T-helper 17 cell (primary cell): ENCODE results near the gene MYOC. TPM values are rescaled to one million over a fixed set of nuclear protein-coding genes. Genes with fewer than 3 reads are reported as not detected.
"Not testable (repeated sequence)": the region's sequence is repeated elsewhere in the genome, so short reads cannot be mapped to it uniquely, and the experiment has no call there.

ENCODE experiments used
- ATAC-seq: fragments of 150-1000 bp; cut with Tn5 transposase; 2 replicates; pipeline ENCODE4 v1.10.0; 2021; ENCODE audit warnings: mild to moderate bottlenecking, moderate library complexity
- DNase-seq, 3 donors: peaks; one replicate each; pipeline versions ENCODE4 v3.0.0 to v3.0.0-alpha.2; 2020 to 2021
- H3K9me3 ChIP-seq: one replicate; pipeline ENCODE4 v1.7.0; 2013; ENCODE audit warnings: low read length, mild to moderate bottlenecking; ENCODE audit not compliant: control insufficient read depth, poor library complexity, severe bottlenecking
- H3K27ac Mint-ChIP-seq: one replicate; pipeline ENCODE4 v1.8.0; 2022; ENCODE audit warnings: mild to moderate bottlenecking, moderate library complexity, mixed read lengths
- H3K27me3 Mint-ChIP-seq: one replicate; pipeline ENCODE4 v1.8.0; 2022; ENCODE audit warnings: mixed read lengths
- H3K36me3 Mint-ChIP-seq: one replicate; pipeline ENCODE4 v1.8.0; 2022; ENCODE audit warnings: low read depth, mixed read lengths
- H3K4me1 Mint-ChIP-seq: one replicate; pipeline ENCODE4 v1.8.0; 2022; ENCODE audit warnings: mild to moderate bottlenecking, mixed read lengths
- H3K4me3 Mint-ChIP-seq: one replicate; pipeline ENCODE4 v1.8.0; 2022; ENCODE audit warnings: mild to moderate bottlenecking, moderate library complexity, mixed read lengths
- total RNA-seq, 4 donors: library from RNA in 2 of 4; stranded (reverse) in 2 of 4; gene quantifications; one replicate each; pipeline ENCODE4 v1.2.3 and lab custom pipeline; 2022 to 2026

MYOC gene
- total RNA-seq (not detected), total RNA-seq (lab: John Stamatoyannopoulos, UW) (0 reads per million in 2 donors)

DNA sequence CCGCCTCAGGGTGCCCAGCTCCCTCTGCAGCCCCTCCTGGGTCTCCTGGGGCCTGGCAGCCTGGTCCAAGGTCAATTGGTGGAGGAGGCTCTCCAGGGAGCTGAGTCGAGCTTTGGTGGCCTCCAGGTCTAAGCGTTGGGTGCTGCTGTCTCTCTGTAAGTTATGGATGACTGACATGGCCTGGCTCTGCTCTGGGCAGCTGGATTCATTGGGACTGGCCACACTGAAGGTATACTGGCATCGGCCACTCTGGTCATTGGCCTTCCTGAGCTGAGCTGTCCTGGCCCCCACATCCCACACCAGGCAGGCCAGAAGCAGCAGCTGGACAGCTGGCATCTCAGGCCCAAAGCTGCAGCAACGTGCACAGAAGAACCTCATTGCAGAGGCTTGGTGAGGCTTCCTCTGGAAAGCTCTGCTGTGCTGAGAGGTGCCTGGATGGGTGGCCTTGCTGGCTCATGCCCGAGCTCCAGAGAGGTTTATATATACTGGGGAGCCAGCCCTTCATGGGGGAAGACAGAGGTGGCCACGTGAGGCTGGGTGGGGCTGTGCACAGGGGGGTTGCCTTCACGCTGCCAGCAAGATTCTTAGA lies at the start of gene MYOC:
Gene MYOC (minus strand): TSS at position 455 of the 589 bp plus-strand sequence. CDS start 77 bp downstream, at position 378.
- no peak for DNase-seq
- Mint-ChIP-seq H3K36me3 (no peaks in the 10 kb centered on the region), H3K27me3 (peaks cover 33% of the 10 kb centered on the region), H3K4me1 (peaks cover 12% of the 10 kb centered on the region), H3K27ac (no peak within 1 kb of the TSS), H3K4me3 (no peak within 1 kb of the TSS)
- no peak for ATAC-seq
- no peaks in the 10 kb centered on the region for H3K9me3 ChIP-seq

DNA sequence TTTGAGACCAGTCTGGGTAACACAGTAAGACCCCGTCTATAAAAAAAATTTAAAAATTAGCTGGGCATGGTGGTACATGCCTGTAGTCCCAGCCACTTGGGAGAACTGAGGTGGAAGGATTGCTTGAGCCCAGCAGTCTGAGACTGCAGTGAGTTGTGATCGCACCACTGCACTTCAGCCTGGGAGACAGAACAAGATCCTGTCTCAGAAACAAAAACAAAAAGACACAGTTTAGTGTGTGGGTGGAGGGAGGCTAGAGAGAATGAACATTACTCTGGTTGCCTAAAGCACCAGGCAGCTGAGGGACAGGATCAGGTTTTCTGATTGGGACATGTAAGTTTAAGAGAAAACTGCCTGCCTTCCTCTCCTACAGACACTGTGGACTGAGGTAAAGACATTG lies 47.0 kb upstream of the MYOC start:
- Mint-ChIP-seq H3K4me1 (no peaks in the 10 kb centered on the region), H3K4me3 (no peak overlapping the region), H3K27me3 (no peaks in the 10 kb centered on the region), H3K27ac (no peak overlapping the region), H3K36me3 (no peaks in the 10 kb centered on the region)
- no peak for ATAC-seq
- H3K9me3 ChIP-seq = no peaks in the 10 kb centered on the region
- no peak for DNase-seq

DNA sequence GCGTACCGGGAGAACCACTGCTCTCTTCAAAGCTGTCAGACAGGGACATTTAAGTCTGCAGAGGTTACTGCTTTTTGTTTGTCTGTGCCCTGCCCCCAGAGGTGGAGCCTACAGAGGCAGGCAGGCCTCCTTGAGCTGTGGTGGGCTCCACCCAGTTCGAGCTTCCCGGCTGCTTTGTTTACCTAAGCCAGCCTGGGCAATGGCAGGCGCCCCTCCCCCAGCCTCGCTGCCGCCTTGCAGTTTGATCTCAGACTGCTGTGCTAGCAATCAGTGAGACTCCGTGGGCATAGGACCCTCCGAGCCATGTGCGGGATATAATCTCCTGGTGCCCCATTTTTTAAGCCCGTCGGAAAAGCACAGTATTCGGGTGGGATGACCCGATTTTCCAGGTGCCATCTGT lies 43.3 kb upstream of the MYOC start:
- DNase-seq, ATAC-seq, H3K9me3 ChIP-seq, H3K4me3 Mint-ChIP-seq, H3K4me1 Mint-ChIP-seq, H3K36me3 Mint-ChIP-seq, H3K27me3 Mint-ChIP-seq, H3K27ac Mint-ChIP-seq: not testable (repeated sequence)

DNA sequence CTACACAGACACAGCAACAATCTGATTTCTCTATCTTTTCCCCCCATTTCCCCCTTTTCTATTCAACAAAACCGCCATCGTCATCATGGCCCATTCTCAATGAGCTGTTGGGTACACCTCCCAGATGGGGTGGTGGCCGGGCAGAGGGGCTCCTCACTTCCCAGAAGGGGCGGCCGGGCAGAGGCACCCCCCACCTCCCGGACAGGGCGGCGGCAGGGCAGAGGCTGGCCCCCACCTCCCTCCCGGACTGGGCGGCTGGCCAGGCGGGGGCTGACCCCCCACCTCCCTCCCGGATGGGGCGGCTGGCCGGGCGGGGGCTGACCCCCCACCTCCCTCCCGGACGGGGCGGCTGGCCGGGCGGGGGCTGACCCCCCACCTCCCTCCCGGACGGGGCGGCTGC lies 41.1 kb upstream of the MYOC start:
- not testable (repeated sequence) for ATAC-seq, H3K4me3 Mint-ChIP-seq, H3K9me3 ChIP-seq, H3K27me3 Mint-ChIP-seq, H3K4me1 Mint-ChIP-seq, H3K36me3 Mint-ChIP-seq, H3K27ac Mint-ChIP-seq, DNase-seq

DNA sequence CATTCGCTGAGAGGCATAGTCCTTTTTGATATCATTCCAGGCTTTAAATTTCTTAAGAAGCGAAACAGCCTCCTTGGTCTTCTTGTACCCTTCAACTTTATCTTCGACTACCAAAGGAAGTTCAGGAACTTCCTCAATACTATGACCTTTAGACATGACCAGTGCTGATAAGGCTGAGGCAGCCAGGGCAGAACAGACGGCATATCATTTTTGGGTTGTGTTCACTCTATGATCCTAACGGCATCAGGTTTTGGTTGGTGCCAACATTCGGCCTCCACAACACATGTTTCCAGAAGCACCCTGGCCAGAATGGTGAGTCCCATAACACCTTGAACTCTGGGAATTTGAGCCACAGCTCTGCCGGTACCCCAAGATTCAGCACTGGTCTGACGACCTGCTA lies 31.4 kb upstream of the MYOC start:
- no peaks in the 10 kb centered on the region for H3K36me3 Mint-ChIP-seq
- H3K4me1 Mint-ChIP-seq = no peaks in the 10 kb centered on the region
- H3K27me3 Mint-ChIP-seq = peaks cover 6% of the 10 kb centered on the region
- no peaks in the 10 kb centered on the region for H3K9me3 ChIP-seq
- no peak overlapping the region for H3K27ac Mint-ChIP-seq
- no peak overlapping the region for H3K4me3 Mint-ChIP-seq
- DNase-seq (no peak), ATAC-seq (no peak)

DNA sequence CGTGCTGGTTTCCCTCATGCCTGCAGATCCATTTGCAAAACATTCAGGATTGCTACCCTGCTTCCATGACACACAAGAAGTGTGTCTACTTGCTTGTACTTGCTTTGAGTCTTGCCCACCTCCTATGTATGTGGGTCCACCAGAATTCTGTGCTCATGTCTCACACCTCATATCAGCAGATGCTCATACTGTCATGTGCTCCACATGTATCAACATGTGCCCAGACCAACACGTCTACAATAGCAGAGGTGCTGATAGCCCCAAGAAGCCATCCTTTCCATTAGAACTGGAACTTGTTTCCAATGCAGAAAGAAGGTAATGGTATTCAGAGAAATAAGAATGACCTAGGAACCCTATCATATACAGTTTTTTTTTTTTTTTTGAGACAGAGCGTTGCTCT lies 27.9 kb upstream of the MYOC start:
- Mint-ChIP-seq H3K27ac (no peak overlapping the region), H3K4me3 (no peak overlapping the region), H3K4me1 (no peaks in the 10 kb centered on the region), H3K27me3 (peaks cover 12% of the 10 kb centered on the region), H3K36me3 (peaks cover 4% of the 10 kb centered on the region)
- H3K9me3 ChIP-seq = no peaks in the 10 kb centered on the region
- no peak for ATAC-seq
- DNase-seq = no peak

DNA sequence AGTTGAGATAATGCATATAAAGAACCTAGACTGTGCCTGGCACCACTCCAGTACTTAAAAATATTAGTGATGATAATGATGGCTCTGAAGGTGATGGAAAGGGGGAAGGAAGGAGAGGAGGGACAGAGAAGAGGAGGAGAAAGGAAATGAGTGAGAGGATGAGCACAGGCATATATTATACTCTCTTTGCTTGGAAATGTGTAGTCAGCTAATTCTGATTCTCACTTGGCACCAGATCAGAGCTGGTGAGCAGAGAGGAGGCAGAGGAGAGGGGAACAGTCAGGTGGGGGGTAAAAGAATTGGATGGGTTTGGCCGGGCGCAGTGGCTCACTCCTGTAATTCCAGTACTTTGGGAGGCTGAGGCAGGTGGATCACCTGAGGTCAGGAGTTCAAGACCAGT lies 24.3 kb upstream of the MYOC start:
- DNase-seq = no peak
- ATAC-seq = no peak
- Mint-ChIP-seq H3K36me3 (peaks cover 4% of the 10 kb centered on the region), H3K4me1 (no peaks in the 10 kb centered on the region), H3K4me3 (no peak overlapping the region), H3K27ac (no peak overlapping the region), H3K27me3 (peaks cover 13% of the 10 kb centered on the region)
- no peaks in the 10 kb centered on the region for H3K9me3 ChIP-seq

DNA sequence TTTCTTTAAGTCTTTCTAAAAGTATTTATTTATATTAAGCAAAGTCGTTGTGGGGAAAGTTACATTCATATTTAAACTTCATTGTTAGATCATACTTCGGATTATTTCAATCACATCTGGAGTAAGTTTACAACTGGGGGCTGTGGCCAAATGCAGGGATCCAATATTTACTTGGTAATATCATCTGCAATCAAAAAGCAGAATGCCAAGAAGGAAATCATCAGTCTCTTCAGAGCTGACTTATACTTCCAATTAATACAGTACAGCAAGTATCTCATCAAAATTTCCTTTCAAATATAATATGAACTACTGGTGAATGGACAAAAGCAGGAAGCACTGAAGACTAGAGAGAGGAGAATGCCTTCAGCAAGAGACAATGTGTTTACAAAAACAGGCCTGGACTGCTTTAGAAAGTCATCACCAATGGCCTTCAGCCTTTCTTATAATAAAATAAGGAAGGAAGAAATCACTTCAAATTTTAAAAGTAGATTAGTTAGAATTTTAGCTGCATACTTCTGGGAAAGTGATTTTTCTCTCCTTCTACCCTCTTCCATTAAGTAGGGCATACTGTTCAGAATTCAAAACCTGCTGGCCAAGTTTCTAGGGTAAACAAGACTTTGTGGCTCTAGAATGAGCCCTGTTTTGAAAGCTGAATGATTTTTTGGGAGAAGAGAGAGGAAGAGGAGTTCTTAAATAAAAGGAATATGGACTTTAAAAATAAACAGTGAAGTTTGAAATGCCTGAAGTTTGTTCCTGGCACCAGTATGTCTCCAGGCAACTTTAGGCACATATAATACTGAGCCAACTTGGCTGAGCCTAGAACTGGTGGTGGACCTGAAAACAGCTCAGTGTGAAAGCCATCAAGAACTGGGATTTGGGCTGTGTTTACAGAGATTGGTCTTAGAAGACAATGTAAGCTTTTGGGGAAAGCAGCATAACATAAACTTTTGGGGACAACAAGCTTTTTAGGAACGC lies 22.2 kb upstream of the MYOC start:
- no peaks in the 10 kb centered on the region for H3K9me3 ChIP-seq
- H3K4me3 Mint-ChIP-seq = no peak overlapping the region
- no peaks in the 10 kb centered on the region for H3K4me1 Mint-ChIP-seq
- no peak for DNase-seq
- ATAC-seq = no peak
- H3K36me3 Mint-ChIP-seq = peaks cover 4% of the 10 kb centered on the region
- H3K27ac Mint-ChIP-seq = no peak overlapping the region
- H3K27me3 Mint-ChIP-seq = peaks cover 13% of the 10 kb centered on the region

DNA sequence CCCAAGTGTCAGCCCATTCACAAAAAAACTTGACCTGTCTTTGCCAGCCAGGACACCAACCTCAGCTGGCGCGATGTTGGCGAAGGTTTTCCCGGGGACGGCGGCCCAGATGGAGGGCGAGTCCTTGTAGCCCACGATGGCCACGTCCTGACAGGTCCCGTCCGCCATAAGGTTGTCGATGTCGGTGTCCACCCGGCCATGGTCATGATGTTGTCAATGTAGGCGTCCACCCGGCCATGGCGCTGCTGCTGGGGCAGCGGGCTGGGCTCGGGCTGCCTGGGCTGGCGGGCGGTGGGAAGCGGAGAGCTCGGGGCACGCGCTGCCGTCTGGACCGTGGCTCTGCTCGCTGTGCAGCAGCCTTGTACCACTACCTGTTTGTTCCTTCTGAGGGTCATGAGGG lies 18.3 kb upstream of the MYOC start:
- Mint-ChIP-seq H3K4me1 (no peaks in the 10 kb centered on the region), H3K27ac (no peak overlapping the region), H3K4me3 (no peak overlapping the region), H3K27me3 (peaks cover 6% of the 10 kb centered on the region), H3K36me3 (no peaks in the 10 kb centered on the region)
- ATAC-seq (no peak), DNase-seq (no peak)
- no peaks in the 10 kb centered on the region for H3K9me3 ChIP-seq

DNA sequence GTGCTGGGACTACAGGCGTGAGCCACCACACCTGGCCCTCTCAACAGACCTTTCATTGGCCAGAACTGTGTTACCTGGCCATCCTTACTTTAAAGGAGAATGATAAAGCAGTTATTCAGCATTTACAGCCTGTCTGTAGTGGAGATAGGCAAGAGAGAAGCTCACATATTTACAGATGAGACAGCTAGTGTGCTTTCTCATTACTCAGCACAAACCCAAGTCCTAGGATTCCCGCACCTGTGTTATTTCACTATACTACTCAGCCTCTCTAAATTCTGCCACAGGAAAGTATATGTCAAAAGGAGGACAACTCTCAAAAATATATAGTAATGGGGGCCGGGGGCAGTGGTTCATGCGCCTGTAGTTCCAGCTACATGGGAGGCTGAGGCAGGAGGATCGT lies 15.9 kb upstream of the MYOC start:
- H3K4me1 Mint-ChIP-seq = peaks cover 3% of the 10 kb centered on the region
- DNase-seq (no peak), ATAC-seq (no peak)
- H3K36me3 Mint-ChIP-seq = no peaks in the 10 kb centered on the region
- no peaks in the 10 kb centered on the region for H3K9me3 ChIP-seq
- no peak overlapping the region for H3K4me3 Mint-ChIP-seq
- H3K27ac Mint-ChIP-seq = no peak overlapping the region
- H3K27me3 Mint-ChIP-seq = peaks cover 21% of the 10 kb centered on the region

DNA sequence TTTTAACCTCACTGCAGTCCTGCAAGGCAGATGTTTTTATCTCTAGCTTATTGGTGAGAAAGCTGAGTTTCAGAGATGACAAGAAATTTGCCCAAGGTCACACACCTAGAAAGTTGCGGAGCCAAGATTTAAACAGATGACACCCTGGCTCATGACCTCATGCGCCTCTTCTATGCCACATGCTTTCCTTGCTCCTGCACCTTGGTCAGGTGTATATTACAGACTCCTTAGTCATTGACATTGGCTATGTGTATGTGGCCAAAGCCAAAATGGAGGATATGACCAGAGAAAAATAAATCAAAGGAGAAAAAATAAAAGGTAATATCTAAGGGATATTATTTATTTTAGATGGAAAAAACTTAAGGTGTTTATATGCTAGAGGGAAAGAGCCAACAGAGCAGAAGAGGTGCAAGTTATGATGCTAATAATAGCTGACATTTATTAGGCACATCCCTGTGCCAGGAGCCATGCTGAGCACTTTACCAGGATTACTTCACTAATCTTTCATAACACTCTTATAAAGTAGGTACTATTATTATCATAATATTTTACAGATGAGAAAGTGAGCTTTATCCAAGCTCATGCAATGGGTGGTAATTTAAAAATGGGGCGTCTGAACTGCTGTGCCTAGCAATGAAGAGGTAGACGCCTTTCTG lies 13.8 kb upstream of the MYOC start:
- H3K4me1 Mint-ChIP-seq = peaks cover 3% of the 10 kb centered on the region
- H3K9me3 ChIP-seq = no peaks in the 10 kb centered on the region
- H3K36me3 Mint-ChIP-seq = no peaks in the 10 kb centered on the region
- peaks cover 19% of the 10 kb centered on the region for H3K27me3 Mint-ChIP-seq
- DNase-seq = no peak
- no peak overlapping the region for H3K4me3 Mint-ChIP-seq
- no peak overlapping the region for H3K27ac Mint-ChIP-seq
- no peak for ATAC-seq

DNA sequence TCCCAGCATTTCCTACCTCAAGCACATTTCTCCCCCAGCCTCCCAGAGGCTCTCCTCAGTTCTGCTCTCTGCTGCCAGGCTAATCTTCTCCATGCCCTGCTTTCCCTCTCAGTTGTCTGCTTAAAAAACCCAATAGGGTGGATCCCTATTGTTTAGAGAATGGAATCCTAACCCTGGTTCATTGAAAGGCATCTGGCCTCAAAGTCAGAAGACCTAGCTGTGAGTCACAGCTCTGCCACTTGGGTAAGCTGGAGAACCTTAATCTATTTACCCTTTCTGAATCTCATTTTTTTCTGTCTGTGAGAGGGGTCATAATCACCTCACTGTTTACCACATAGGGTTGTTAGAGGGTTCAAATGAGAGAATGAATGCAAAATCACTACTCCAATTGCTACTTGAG lies 12.5 kb upstream of the MYOC start:
- DNase-seq (no peak), ATAC-seq (no peak)
- Mint-ChIP-seq H3K4me1 (peaks cover 3% of the 10 kb centered on the region), H3K4me3 (no peak overlapping the region), H3K36me3 (no peaks in the 10 kb centered on the region), H3K27ac (peak overlapping the region; percentile 6), H3K27me3 (peaks cover 19% of the 10 kb centered on the region)
- no peaks in the 10 kb centered on the region for H3K9me3 ChIP-seq

DNA sequence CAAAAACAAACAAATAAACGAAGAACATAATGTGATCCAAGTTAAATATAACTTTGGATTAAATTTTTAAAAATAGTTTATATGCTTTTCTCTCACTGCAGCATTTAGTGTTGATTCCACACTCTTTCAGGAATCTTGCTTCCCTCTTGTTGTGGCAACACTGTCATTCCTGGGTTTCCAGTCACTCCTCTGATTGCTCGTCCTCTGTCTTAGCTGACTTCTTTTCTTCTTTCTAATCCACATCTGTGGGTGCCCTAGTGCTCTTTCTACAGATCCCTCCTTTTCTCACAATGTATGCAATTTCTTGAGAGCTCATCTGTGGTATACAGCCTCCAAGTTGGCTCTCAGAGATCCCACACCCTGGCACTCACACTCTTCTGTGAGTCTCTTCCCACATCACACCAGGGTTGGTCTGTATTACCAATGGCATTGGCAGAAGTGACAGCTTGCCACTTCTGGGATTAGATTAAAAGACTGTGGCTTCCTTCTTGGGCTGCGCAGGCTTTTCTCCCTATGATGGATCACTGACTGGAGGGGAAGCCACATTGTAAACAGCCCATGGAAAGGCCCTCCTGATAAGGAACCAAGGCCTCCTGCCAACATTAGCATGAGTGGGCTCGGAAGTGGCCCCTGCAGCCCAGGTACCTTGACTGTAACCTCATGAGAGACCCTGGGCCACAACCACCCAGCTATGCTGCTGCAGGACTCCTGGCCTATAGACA lies 11.5 kb upstream of the MYOC start:
- ATAC-seq = no peak
- H3K4me3 Mint-ChIP-seq = peak overlapping the region; percentile 21

More for the DNA sequence above, 11.5 kb upstream of the MYOC start:
- H3K27me3 Mint-ChIP-seq = peaks cover 19% of the 10 kb centered on the region
- H3K9me3 ChIP-seq = no peaks in the 10 kb centered on the region
- H3K36me3 Mint-ChIP-seq = no peaks in the 10 kb centered on the region
- DNase-seq = no peak
- no peak overlapping the region for H3K27ac Mint-ChIP-seq
- H3K4me1 Mint-ChIP-seq = peaks cover 3% of the 10 kb centered on the region
